Naive B cell (primary cell): ENCODE measurements around the gene C9orf153. TPM values are rescaled to one million over a fixed set of nuclear protein-coding genes. Genes with fewer than 3 reads are reported as not detected.

Source experiments
- ATAC-seq, 2 donors: fragments of 150-1000 bp; cut with Tn5 transposase; 2 replicates each; pipeline ENCODE4 v1.10.0; 2021; ENCODE audit warnings: low read depth in 2 of 2, mild to moderate bottlenecking in 2 of 2, moderate library complexity in 2 of 2
- DNase-seq: peaks from one replicate; pipeline ENCODE4 v3.0.0; 2022
- H3K27ac Mint-ChIP-seq, 6 donors: one replicate each; pipeline ENCODE4 v1.8.0; 2020 to 2022; ENCODE audit warnings: mild to moderate bottlenecking in 6 of 6, mixed read lengths in 6 of 6, moderate library complexity in 5 of 6, inconsistent platforms in 2 of 6
- H3K27me3 Mint-ChIP-seq, 3 donors: one replicate each; pipeline ENCODE4 v1.8.0; 2021 to 2022; ENCODE audit warnings: mixed read lengths in 3 of 3, mild to moderate bottlenecking in 1 of 3
- H3K36me3 Mint-ChIP-seq, 2 donors: one replicate each; pipeline ENCODE4 v1.8.0; 2020 to 2022; ENCODE audit warnings: mixed read lengths in 2 of 2, inconsistent platforms in 1 of 2, mild to moderate bottlenecking in 1 of 2
- H3K4me1 Mint-ChIP-seq, 3 donors: one replicate each; pipeline ENCODE4 v1.8.0; 2020 to 2022; ENCODE audit warnings: mixed read lengths in 3 of 3, inconsistent platforms in 1 of 3, mild to moderate bottlenecking in 1 of 3, moderate library complexity in 1 of 3
- H3K4me3 Mint-ChIP-seq, 8 donors: one replicate each; pipeline ENCODE4 v1.8.0; 2020 to 2022; ENCODE audit warnings: mild to moderate bottlenecking in 8 of 8, mixed read lengths in 8 of 8, moderate library complexity in 8 of 8, inconsistent platforms in 2 of 8
- H3K9me3 Mint-ChIP-seq, 7 donors: one replicate each; pipeline ENCODE4 v1.8.0; 2020 to 2022; ENCODE audit warnings: mixed read lengths in 7 of 7, mild to moderate bottlenecking in 5 of 7, inconsistent platforms in 2 of 7, moderate library complexity in 1 of 7
- polyA plus RNA-seq, 6 donors: library from polyadenylated mRNA; unstranded; fragments of 300-500 nt; fragmentation: Illumina TruSeq; gene quantifications; one replicate each; pipeline ENCODE4 v1.2.3, GENCODE V29; 2021; ENCODE audit warnings: low read depth in 6 of 6

C9orf153 gene
- polyA plus RNA-seq, 6 donors from 2014 or later, result 0.18 TPM; not detected in 5

DNA sequence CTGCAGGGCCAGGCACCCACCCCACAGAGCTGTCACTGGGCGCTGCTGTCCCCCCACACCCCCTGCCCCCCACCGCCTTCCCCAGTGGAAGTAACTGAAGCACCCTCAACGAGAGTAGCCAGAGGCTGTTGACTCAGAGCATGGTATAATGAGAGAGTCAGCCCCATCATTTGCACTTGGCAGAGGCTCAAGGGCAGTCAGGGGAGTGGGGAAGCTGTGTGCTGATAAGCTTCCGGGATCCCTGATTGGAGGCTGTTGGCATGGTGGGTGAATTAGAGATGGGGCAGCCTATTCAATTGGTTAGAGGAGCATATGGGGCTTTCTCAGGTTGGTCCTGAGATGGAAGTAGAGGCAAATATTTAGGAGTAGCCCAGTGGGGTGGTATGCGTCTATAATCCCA, 83.0 kb downstream of the C9orf153 start:
- no peak for DNase-seq
- no peaks in the 10 kb centered on the region for H3K4me1 Mint-ChIP-seq
- H3K4me3 Mint-ChIP-seq, result no peak overlapping the region
- no peak overlapping the region for H3K27ac Mint-ChIP-seq
- peaks cover 0 to 5% (median 0%) of the 10 kb centered on the region in 7 donors for H3K9me3 Mint-ChIP-seq
- ATAC-seq, result no peak
- no peaks in the 10 kb centered on the region for H3K36me3 Mint-ChIP-seq
- peaks cover 2 to 29% (median 18%) of the 10 kb centered on the region in 3 donors for H3K27me3 Mint-ChIP-seq

DNA sequence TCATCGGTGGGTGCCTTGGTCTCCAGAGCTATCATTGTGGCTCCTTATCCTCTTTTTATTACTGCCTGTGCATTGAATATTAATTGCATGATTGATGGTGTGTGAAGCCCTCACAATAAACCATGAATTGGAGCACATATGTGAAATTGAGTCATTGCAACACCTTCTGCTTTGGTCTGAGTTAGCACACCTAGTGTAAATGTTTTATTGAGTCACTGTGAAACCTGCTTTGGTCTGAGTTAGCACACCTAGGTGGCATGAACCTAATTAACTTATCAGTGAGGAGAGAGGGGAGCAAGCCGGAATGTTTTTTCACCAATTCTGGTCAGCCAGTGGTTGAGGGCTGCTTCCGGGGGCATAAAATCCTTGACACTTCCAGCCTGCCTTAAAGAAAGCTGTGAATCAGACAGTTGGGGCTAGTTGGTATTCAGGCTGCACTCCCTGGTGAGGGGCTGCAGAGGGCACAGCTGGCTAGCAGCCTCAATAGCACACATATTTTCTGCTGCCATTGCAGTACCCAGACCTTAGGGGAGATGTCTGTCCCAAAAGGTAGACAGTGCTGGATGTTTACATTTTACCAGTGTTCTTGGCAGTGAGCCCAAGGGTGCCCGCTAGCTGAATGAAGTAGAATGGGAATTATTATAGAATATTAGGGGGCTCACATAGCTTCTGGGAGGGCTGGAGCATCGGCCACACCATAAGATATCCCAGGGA, 83.6 kb downstream of the C9orf153 start:
- Mint-ChIP-seq H3K36me3 (no peaks in the 10 kb centered on the region), H3K4me3 (no peak overlapping the region), H3K27ac (no peak overlapping the region), H3K9me3 (peaks cover 0 to 8% (median 0%) of the 10 kb centered on the region in 7 donors), H3K27me3 (peaks cover 0 to 29% (median 18%) of the 10 kb centered on the region in 3 donors), H3K4me1 (no peaks in the 10 kb centered on the region)
- no peak for DNase-seq
- no peak for ATAC-seq

DNA sequence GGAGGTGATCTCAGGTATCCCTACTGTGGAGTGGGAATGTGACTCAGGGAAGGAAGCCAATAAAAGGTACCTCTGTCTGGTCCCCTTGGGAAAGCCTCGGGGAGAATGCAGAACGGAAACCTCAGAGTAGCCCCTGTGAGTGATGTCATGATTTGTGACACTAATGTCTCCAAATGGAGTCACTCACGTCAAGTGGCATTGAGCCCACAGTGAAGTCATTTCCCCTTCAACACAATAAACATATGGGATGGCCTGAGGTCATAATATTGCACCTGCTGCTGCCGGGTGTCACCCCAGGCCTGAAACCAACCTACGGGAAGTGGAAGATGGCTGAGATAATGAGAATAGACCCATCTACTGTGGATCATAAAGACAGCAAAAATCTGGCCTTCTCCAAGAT, 84.2 kb downstream of the C9orf153 start:
- H3K9me3 Mint-ChIP-seq, result peaks cover 0 to 8% (median 0%) of the 10 kb centered on the region in 7 donors
- no peaks in the 10 kb centered on the region for H3K4me1 Mint-ChIP-seq
- DNase-seq (no peak), ATAC-seq (no peak)
- no peak overlapping the region for H3K4me3 Mint-ChIP-seq
- peaks cover 0 to 25% (median 18%) of the 10 kb centered on the region in 3 donors for H3K27me3 Mint-ChIP-seq
- no peaks in the 10 kb centered on the region for H3K36me3 Mint-ChIP-seq
- no peak overlapping the region for H3K27ac Mint-ChIP-seq

Other genes starting within 250 kb of the C9orf153 start
- gene GOLM1, start 160.1 kb downstream of the C9orf153 start, polyA plus RNA-seq, result under 1 TPM in 5 of 6 donors, not detected in 1; 0.29 to 0.97 (median 0.55) TPM
- 10 to 100 TPM; 29.0 to 95.6 (median 42.2) TPM for gene ISCA1, start 22.9 kb upstream of the C9orf153 start, polyA plus RNA-seq
- 10 to 100 TPM; 16.0 to 33.0 (median 20.4) TPM for gene TUT7, start 94.8 kb upstream of the C9orf153 start, polyA plus RNA-seq